Heart right ventricle (tissue), 16 donors: ENCODE results near the gene ARSJ. TPM values are rescaled to one million over a fixed set of nuclear protein-coding genes. Genes with fewer than 3 reads are reported as not detected.
A peak's percentile ranks its signal among the peaks of the same experiment; 100 is the strongest.
"Not testable (repeated sequence)": the region's sequence is repeated elsewhere in the genome, so short reads cannot be mapped to it uniquely, and the experiment has no call there.

Experiments
- ATAC-seq, 8 donors: fragments of 200-7000 bp; cut with Tn5 transposase; one replicate each; pipeline ENCODE4 v1.9.1; 2020; ENCODE audit warnings: mild to moderate bottlenecking in 8 of 8, moderate library complexity in 8 of 8, moderate number of reproducible peaks in 1 of 8
- DNase-seq, 2 donors: peaks; one replicate each; pipeline ENCODE4 v3.0.0-alpha.2; 2020
- H3K27ac ChIP-seq, 10 donors: fragments of 200-600 bp; sonication (generic) in 2 of 10; one replicate each; pipeline versions ENCODE4 v1.5.0 to v1.8.0; 2020 to 2022; ENCODE audit warnings: mild to moderate bottlenecking in 3 of 10
- H3K27me3 ChIP-seq, 7 donors: fragments of 200-600 bp; one replicate each; pipeline ENCODE4 v1.8.0; 2021 to 2022; ENCODE audit warnings: mild to moderate bottlenecking in 2 of 7
- H3K36me3 ChIP-seq, 9 donors: fragments of 200-600 bp; sonication (generic) in 1 of 9; one replicate each; pipeline versions ENCODE4 v1.5.0 to v1.8.0; 2020 to 2022; ENCODE audit warnings: mild to moderate bottlenecking in 2 of 9
- H3K4me1 ChIP-seq, 9 donors: fragments of 200-600 bp; sonication (generic) in 1 of 9; one replicate each; pipeline versions ENCODE4 v1.5.0 to v1.8.0; 2020 to 2022; ENCODE audit warnings: mild to moderate bottlenecking in 4 of 9
- H3K4me3 ChIP-seq, 10 donors: fragments of 200-600 bp; sonication (generic) in 2 of 10; one replicate each; pipeline versions ENCODE4 v1.5.0 to v1.8.0; 2020 to 2022; ENCODE audit warnings: mild to moderate bottlenecking in 7 of 10, moderate library complexity in 2 of 10
- H3K9me3 ChIP-seq, 11 donors: fragments of 200-600 bp in 10 of 11; sonication (generic) in 2 of 11; one replicate each; pipeline versions ENCODE4 v1.5.0 to v1.8.0; 2013 to 2022; ENCODE audit warnings: mild to moderate bottlenecking in 2 of 11, control low read depth in 1 of 11, moderate library complexity in 1 of 11
- WGBS, 2 donors: extraction: QIAGEN DNeasy Blood & Tissue Kit; methylation state at CpG; one replicate each; pipeline ENCODE4 v1.1.7; 2013; ENCODE audit warnings: inconsistent platforms in 1 of 2; 5-methylcytosine and 5-hydroxymethylcytosine counted together
- intact Hi-C, 10 donors: fragments of 100-400 bp; cut with DNase I; formaldehyde crosslinking; loops; one replicate each; pipeline versions ENCODE4 v1.11.1 to v1.14.2; 2022
- polyA plus RNA-seq, 2 donors: library from polyadenylated mRNA; stranded (reverse); fragments of 200-250 nt; gene quantifications; one replicate each; pipeline ENCODE4 v1.2.3, GENCODE V29; 2013
- total RNA-seq, 10 donors: library from RNA; stranded (reverse); fragmentation: NEBNext Ultra II Directional in 3 of 10; extraction: Animal tissue kit (Norgen Biotek cat#: 25700) in 3 of 10; gene quantifications; one replicate each; pipeline versions ENCODE4 v1.2.1 to v1.2.4, GENCODE V29; 2021 to 2023
- TF ChIP-seq, protein P1 (sequence below), 9 donors: fragments of 200-600 bp; sonication (generic) in 2 of 9; IDR thresholded peaks; one replicate each; pipeline versions ENCODE4 v1.5.0 to v1.8.0; 2021 to 2022; ENCODE audit warnings: antibody characterized with exemption in 9 of 9, mild to moderate bottlenecking in 5 of 9, moderate library complexity in 1 of 9
- donor health status: Arrhythmogenic right ventricular cardiomyopathy.
- donor health status: ischemic (EF 13 %, LVEDD 7.1; RV severe dilation, severe dysfunction).
- donor health status: healthy with polysubstance abuse.
- donor health status: DM: no; HTN: yes; CAD: no.
- donor health status: DM: no; HTN: no; CAD: no.
- donor health status: ischemic (EF 25% LVEDD 6.9; RV normal size, moderate dysfunction).
- donor health status: ischemic (EF 25% LVEDD 5.7; RV mildly dilated, moderate dysfunction).
- donor health status: healthy.
- donor health status: DM: yes; HTN: yes; CAD: no.
- donor health status: Ischemic cardiomyopathy.
- donor health status: ischemic (EF 35%, LVEDD 5.7; RV mildly dilated, moderate dysfunction).
- donor health status: nonischemic (EF 11% LVEDD 7.7; RV severe dilation, severe dysfunction).
- donor health status: DM: yes; HTN: yes; CAD: no.
- donor health status: PGD.
- donor health status: ischemic (EF 29% LVEDD 5.4; RV normal size, mild dysfunction).
- donor health status: nonischemic (EF 23%, LVEDD 6.1; RV moderate dilation, normal function).

Gene ARSJ
- total and polyA plus RNA-seq, 12 donors: 0.44 to 6.6 (median 1.2) TPM

DNA sequence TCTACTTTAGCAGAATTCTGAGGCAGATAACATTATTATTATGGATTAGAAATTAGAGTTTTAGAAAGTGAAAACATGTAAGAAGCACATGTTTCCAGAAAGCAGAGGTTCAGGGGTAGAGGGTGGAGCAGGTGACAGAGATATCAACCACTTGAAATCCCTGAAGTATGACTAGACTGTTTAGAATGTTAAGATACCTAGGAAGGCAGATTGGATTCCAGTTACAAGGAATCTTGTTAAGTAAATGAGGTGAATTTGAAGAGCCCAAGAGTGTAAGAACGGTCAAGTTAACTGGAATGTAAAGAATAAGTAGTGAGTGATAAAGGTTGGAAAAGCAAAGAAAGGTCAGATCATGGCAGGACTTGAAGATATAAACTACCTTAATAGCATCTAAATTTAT is 37.6 kb downstream of the ARSJ start:
- Histone ChIP-seq H3K36me3 (no peaks in the 10 kb centered on the region), H3K27ac (no peak overlapping the region), H3K27me3 (no peaks in the 10 kb centered on the region), H3K9me3 (peaks cover 0 to 12% (median 0%) of the 10 kb centered on the region in 11 donors), H3K4me3 (no peak overlapping the region), H3K4me1 (no peaks in the 10 kb centered on the region)
- no peak for DNase-seq
- ATAC-seq: no peak
- 39 to 60% methylated on average over 1 of the region's 1 CpG for WGBS, 2 donors
- intact Hi-C loops: no loop called here
- TF ChIP-seq, protein P1, sequence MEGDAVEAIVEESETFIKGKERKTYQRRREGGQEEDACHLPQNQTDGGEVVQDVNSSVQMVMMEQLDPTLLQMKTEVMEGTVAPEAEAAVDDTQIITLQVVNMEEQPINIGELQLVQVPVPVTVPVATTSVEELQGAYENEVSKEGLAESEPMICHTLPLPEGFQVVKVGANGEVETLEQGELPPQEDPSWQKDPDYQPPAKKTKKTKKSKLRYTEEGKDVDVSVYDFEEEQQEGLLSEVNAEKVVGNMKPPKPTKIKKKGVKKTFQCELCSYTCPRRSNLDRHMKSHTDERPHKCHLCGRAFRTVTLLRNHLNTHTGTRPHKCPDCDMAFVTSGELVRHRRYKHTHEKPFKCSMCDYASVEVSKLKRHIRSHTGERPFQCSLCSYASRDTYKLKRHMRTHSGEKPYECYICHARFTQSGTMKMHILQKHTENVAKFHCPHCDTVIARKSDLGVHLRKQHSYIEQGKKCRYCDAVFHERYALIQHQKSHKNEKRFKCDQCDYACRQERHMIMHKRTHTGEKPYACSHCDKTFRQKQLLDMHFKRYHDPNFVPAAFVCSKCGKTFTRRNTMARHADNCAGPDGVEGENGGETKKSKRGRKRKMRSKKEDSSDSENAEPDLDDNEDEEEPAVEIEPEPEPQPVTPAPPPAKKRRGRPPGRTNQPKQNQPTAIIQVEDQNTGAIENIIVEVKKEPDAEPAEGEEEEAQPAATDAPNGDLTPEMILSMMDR (IDR thresholded peaks at IDR 0.05): no peak

DNA sequence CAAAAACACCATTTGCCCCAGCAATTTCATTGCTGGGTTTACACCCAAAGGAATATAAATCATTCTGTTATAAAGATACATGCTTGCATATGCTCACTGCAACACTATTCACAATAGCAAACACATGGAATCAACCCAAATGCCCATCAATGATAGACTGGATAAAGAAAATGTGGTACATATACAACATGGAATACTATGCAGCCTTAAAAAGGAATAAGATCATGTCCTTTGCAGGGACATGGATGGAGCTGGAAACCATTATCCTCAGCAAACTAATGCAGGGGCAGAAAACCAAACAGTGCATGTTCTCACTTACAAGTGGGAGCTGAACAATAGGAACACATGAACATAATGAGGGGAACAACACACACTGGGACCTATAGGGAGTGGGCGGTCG is 39.3 kb downstream of the ARSJ start:
- H3K27ac ChIP-seq, H3K27me3 ChIP-seq, H3K4me1 ChIP-seq, DNase-seq, H3K4me3 ChIP-seq, ATAC-seq, H3K36me3 ChIP-seq, intact Hi-C loops: not testable (repeated sequence)
- WGBS, 2 donors: 95 to 98% methylated on average over 2 of the region's 2 CpGs
- H3K9me3 ChIP-seq: peaks cover 0 to 12% (median 0%) of the 10 kb centered on the region in 11 donors

DNA sequence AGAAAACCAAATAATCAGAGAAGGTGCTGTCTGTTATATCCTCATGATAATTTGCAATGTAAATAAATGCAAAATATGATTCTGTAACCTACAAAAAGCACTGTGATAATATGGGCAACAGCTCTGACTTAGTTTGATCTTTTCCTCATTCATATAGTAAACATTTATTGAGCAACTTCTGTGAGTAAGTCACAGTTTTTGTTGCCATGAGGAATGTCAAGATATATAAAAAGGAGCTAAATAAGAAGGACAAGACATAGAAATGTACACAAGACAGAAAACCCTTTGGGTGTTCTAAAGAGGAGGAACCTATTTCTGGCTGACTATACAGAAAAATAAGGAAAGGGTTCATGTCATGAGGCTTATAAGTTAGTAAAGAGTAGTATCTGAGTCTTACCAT is 44.3 kb downstream of the ARSJ start:
- Histone ChIP-seq H3K9me3 (peaks cover 0 to 10% (median 0%) of the 10 kb centered on the region in 11 donors), H3K27me3 (no peaks in the 10 kb centered on the region), H3K4me3 (no peak overlapping the region), H3K36me3 (no peaks in the 10 kb centered on the region), H3K4me1 (no peaks in the 10 kb centered on the region), H3K27ac (no peak overlapping the region)
- intact Hi-C loops: no loop called here
- ATAC-seq: no peak
- DNase-seq: no peak
- TF ChIP-seq, protein P1 (IDR thresholded peaks at IDR 0.05): no peak

DNA sequence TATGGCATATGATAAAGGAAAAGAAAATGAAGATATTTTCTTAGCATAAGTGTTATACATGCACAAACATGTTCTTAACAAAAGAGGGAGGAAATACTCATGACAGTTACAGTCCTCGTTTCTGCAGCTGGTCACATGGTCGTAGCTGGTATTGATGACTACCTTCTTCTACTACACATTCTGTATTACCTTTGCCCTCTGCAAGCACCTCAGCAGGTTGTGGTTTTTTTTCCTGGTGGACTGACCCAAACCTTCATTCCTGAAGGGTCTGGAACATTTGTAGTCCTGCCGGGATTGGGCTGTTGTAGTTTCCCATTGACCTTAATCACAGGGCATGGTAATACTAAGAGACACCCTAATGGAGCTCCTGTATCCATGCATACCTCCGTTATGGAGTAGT is 54.7 kb downstream of the ARSJ start:
- ATAC-seq, DNase-seq, H3K36me3 ChIP-seq, H3K4me1 ChIP-seq, H3K4me3 ChIP-seq, H3K27ac ChIP-seq, intact Hi-C loops, H3K27me3 ChIP-seq, H3K9me3 ChIP-seq: not testable (repeated sequence)
- WGBS, 2 donors: 88 to 92% methylated on average over 4 of the region's 4 CpGs

DNA sequence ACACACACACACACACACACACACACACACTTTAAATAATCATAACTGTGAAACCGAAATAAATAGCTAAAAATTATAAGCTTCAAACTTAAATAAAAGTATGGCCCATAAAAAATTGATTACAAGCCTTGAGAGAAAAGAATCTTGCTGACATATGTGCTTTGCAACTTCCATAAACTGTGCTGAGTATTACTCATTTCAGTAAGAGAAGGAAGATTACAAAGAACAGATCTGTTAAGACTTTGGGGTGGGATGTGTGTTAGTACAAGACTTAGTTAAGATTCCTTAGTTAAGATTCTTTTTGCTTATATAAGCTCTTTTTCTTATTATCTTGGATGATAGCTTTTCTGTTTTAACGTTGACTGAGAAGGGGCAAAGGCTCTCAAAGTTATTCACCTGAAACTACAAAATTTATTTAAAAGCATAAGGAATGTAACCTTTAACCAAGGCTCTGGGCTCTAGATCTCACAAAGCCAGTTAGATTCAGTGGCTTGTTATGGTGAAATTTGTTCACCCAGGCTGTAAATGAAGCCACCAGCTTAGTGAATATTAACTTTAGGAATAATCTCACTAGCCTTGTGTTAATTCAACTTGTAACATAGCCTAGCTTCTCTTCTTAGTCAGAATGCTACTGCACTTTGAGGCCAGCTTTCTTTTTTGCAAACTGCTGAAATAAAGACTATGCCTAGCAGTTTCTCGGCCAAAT is 58.2 kb downstream of the ARSJ start:
- intact Hi-C loops: no loop called here
- DNase-seq: no peak
- H3K27me3 ChIP-seq: no peaks in the 10 kb centered on the region
- WGBS, 2 donors: 71 to 79% methylated on average over 3 of the region's 3 CpGs
- no peak for ATAC-seq
- no peaks in the 10 kb centered on the region for H3K36me3 ChIP-seq
- no peaks in the 10 kb centered on the region for H3K4me1 ChIP-seq
- H3K27ac ChIP-seq: peak overlapping the region in 1 of 10 donors; percentile 25
- TF ChIP-seq, protein P1 (IDR thresholded peaks at IDR 0.05): no peak
- no peak overlapping the region for H3K4me3 ChIP-seq
- H3K9me3 ChIP-seq: no peaks in the 10 kb centered on the region
